LHCN-M2 (cell line): ENCODE results near the gene YES1. TPM values are rescaled to one million over a fixed set of nuclear protein-coding genes. Genes with fewer than 3 reads are reported as not detected.
"Not testable (repeated sequence)": the region's sequence is repeated elsewhere in the genome, so short reads cannot be mapped to it uniquely, and the experiment has no call there.

Source experiments
- DNase-seq: peaks from one replicate; pipeline ENCODE4 v3.0.0-alpha.2; 2012; ENCODE audit warnings: low read depth
- total RNA-seq: library from RNA; depleted of rRNA; stranded (reverse); fragments of >200 nt; gene quantifications from 2 replicates; pipeline ENCODE4 v1.2.3, GENCODE V29; 2014

YES1 gene
- total RNA-seq, 1 experiment from 2014 or later, result 124 TPM

GRCh38 chr18:785242-785641 lies 26.8 kb downstream of the YES1 start:
- no peak for DNase-seq

- DNase-seq, result no peak
Measured at GRCh38 chr18:784470-785172, 27.4 kb downstream of the YES1 start.

- DNase-seq, result no peak
Measured at GRCh38 chr18:778194-778927, 33.7 kb downstream of the YES1 start.

- no peak for DNase-seq
Measured at GRCh38 chr18:777021-777420, 35.0 kb downstream of the YES1 start.

GRCh38 chr18:776044-776443 lies 36.0 kb downstream of the YES1 start:
- DNase-seq, result not testable (repeated sequence)

GRCh38 chr18:774811-775210 lies 37.2 kb downstream of the YES1 start:
- no peak for DNase-seq

GRCh38 chr18:773980-774624 lies 37.9 kb downstream of the YES1 start:
- no peak for DNase-seq

GRCh38 chr18:770583-770961 lies 41.5 kb downstream of the YES1 start:
- no peak for DNase-seq

GRCh38 chr18:767961-768360 lies 44.1 kb downstream of the YES1 start:
- DNase-seq, result no peak

- no peak for DNase-seq
Measured at GRCh38 chr18:767084-767882, 44.8 kb downstream of the YES1 start.

- DNase-seq, result no peak
Measured at GRCh38 chr18:766550-766860, 45.5 kb downstream of the YES1 start.

- no peak for DNase-seq
Measured at GRCh38 chr18:765764-766549, 46.1 kb downstream of the YES1 start.

GRCh38 chr18:759864-760263 lies 52.2 kb downstream of the YES1 start:
- not testable (repeated sequence) for DNase-seq

- DNase-seq, result no peak
Measured at GRCh38 chr18:755506-755905, 56.5 kb downstream of the YES1 start.

GRCh38 chr18:754656-755055 lies 57.4 kb downstream of the YES1 start:
- no peak for DNase-seq

- no peak for DNase-seq
Measured at GRCh38 chr18:750456-750855, 61.6 kb downstream of the YES1 start.

- DNase-seq, result no peak
Measured at GRCh38 chr18:744832-745597, 67.0 kb downstream of the YES1 start.

- peak; percentile 47 for DNase-seq
Measured at GRCh38 chr18:741931-742512, 70.0 kb downstream of the YES1 start.

- DNase-seq, result no peak
Measured at GRCh38 chr18:732371-732770, 79.7 kb downstream of the YES1 start.

- no peak for DNase-seq
Measured at GRCh38 chr18:731185-731584, 80.9 kb downstream of the YES1 start.
